ENCODE measurements around the gene IL4I1.

IL4I1 gene

DNA sequence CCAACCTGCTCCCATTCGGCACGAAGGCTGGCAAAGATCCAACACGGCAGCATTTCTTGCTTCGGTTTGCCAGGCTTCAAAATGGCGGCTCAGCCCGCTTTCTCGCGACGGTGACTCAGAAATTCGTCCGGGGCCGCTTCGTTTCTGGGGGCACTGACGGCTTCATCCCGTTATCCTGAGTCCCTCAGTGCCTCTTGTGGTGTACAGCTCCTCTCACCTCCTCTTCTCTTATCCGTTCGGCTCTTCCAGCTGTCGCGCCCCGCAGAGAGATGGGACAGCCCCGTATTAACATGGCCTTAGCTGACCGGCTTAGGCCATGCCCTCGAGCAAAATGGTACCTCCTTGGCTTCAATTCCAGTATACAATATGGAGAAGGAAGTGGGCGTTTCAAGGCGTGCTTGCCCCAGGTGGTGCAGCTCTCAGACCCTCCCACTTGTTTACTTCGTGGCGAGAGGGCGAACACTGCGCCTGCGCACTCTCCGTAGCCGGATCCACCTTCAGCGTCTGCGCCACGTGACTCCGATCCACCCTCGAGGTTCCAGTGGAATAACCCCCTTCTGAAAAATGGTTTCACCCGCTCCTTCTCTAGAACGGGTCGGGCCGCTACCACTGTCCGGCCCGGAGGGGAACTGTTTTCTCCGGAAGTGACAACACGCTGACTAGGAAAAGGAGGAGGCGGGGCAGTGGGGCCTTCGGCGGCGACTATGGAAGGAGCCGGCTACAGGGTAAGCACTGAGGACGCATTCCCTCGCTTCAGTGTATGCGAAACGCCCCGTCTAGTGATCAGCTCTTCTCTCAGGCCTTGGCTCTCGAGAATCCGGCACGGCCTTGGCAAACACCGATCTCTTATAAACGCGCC is 19.4 kb downstream of the IL4I1 start, which contains the start of the genes AKT1S1 and TBC1D17:
Gene AKT1S1 (minus strand): TSS at position 336 of the 859 bp plus-strand sequence. CDS start 4,060 bp downstream, outside the sequence.
Gene TBC1D17 (plus strand): TSS at position 683 of the 859 bp plus-strand sequence. CDS start 22 bp downstream, at position 705.
- Histone ChIP-seq H3K4me2 (peak within 1 kb of the TSS; percentile 88), H3K4me1 (ENCODE audit: low read depth, poor library complexity, severe bottlenecking) (peaks cover 20% of the 10 kb centered on the region), H4K20me1 (ENCODE audit: insufficient read depth) (no peaks in the 10 kb centered on the region), H3K4me3 (IDR thresholded peaks at IDR 0.05; ENCODE audit: insufficient read depth, low read depth, low read length) (no peak within 1 kb of the TSS), H2AFZ (ENCODE audit: low read depth) (peak within 1 kb of the TSS; percentile 75), H3K9ac (peak within 1 kb of the TSS; percentile 94), H3K79me2 (ENCODE audit: insufficient read depth, low read depth) (peaks cover 23% of the 10 kb centered on the region), H3K27me3 (ENCODE audit: insufficient read depth, low read depth) (no peaks in the 10 kb centered on the region), H3K27ac (peak within 1 kb of the TSS; percentile 94), H3K36me3 (ENCODE audit: insufficient read depth) (no peaks in the 10 kb centered on the region)
- TF ChIP-seq, protein P1, sequence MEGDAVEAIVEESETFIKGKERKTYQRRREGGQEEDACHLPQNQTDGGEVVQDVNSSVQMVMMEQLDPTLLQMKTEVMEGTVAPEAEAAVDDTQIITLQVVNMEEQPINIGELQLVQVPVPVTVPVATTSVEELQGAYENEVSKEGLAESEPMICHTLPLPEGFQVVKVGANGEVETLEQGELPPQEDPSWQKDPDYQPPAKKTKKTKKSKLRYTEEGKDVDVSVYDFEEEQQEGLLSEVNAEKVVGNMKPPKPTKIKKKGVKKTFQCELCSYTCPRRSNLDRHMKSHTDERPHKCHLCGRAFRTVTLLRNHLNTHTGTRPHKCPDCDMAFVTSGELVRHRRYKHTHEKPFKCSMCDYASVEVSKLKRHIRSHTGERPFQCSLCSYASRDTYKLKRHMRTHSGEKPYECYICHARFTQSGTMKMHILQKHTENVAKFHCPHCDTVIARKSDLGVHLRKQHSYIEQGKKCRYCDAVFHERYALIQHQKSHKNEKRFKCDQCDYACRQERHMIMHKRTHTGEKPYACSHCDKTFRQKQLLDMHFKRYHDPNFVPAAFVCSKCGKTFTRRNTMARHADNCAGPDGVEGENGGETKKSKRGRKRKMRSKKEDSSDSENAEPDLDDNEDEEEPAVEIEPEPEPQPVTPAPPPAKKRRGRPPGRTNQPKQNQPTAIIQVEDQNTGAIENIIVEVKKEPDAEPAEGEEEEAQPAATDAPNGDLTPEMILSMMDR (conservative IDR thresholded peaks at IDR 0.05; ENCODE audit: low read depth, low read length): no peak

DNA sequence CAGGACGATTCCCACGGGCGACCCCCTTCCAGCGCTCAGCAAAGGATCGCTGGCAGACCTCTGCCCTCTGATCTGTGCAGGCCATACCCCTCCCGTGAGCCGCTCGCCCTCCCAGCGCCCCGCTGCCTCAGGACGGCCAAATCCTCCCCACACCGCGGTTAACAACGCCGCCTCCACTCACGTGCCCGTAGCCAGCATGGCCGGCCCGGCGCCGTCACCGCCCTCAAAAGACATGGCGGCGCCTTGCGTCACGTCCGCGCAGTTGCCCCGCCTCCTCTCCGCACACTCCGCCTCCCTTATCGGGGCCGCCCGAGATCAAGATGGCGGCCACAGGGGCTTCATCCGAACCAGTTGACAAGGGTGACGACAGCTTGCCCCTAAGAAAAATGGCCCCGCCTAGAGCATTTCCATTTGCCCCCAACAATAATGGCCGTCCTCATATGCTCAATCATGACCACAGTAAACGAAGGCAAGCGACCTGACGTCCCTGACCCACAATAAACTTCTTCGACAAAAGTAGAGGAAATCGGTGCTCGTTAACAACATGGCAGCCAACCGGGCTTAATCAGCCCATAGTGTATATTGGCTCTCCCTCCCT is 20.2 kb downstream of the IL4I1 start:
- TF ChIP-seq, protein P1 (conservative IDR thresholded peaks at IDR 0.05; ENCODE audit: low read depth, low read length): no peak
- H3K9ac ChIP-seq: peak overlapping the region; percentile 94
- peak overlapping the region; percentile 81 for H3K4me2 ChIP-seq
- peak overlapping the region; percentile 67 for H2AFZ ChIP-seq (ENCODE audit: low read depth)
- H3K79me2 ChIP-seq (ENCODE audit: insufficient read depth, low read depth): peaks cover 23% of the 10 kb centered on the region
- H4K20me1 ChIP-seq (ENCODE audit: insufficient read depth): no peaks in the 10 kb centered on the region
- peak overlapping the region; percentile 94 for H3K27ac ChIP-seq
- H3K4me1 ChIP-seq (ENCODE audit: low read depth, poor library complexity, severe bottlenecking): peaks cover 20% of the 10 kb centered on the region
- no peaks in the 10 kb centered on the region for H3K36me3 ChIP-seq (ENCODE audit: insufficient read depth)
- no peak overlapping the region for H3K4me3 ChIP-seq (IDR thresholded peaks at IDR 0.05; ENCODE audit: insufficient read depth, low read depth, low read length)
- no peaks in the 10 kb centered on the region for H3K27me3 ChIP-seq (ENCODE audit: insufficient read depth, low read depth)

DNA sequence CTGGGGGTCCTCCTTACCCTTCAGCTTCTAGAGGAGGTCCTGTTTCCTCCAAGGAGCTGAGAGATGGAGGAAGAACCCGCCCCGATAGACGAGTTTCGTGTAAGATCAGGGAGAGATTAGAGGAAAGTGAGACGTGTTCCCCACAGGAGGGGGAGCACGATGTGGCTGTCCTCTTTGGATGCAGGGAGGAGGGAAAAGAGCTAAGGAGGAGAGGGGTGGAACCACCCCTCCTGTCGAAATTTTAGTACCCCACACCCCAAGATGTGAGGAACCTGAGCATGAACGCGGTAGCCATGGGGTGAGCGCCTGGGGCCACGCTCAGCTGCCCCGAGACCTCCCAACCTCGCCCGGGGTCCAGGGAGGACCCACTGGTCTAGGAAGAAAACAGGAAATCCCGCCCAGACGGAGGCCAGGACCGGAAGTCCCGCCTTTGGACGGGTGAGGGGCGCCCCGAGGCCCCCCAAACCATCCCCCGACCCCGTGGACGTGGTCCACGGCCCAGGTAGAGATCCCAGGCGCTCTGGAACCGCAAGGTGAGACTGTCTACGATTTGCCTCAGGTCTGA is 20.7 kb downstream of the IL4I1 start:
- Histone ChIP-seq H3K27me3 (ENCODE audit: insufficient read depth, low read depth) (no peaks in the 10 kb centered on the region), H3K9ac (peak overlapping the region; percentile 94), H4K20me1 (ENCODE audit: insufficient read depth) (no peaks in the 10 kb centered on the region), H3K4me1 (ENCODE audit: low read depth, poor library complexity, severe bottlenecking) (peaks cover 21% of the 10 kb centered on the region), H3K4me3 (IDR thresholded peaks at IDR 0.05; ENCODE audit: insufficient read depth, low read depth, low read length) (no peak overlapping the region), H3K79me2 (ENCODE audit: insufficient read depth, low read depth) (peaks cover 23% of the 10 kb centered on the region), H3K4me2 (peak overlapping the region; percentile 81), H3K27ac (peak overlapping the region; percentile 94), H3K36me3 (ENCODE audit: insufficient read depth) (no peaks in the 10 kb centered on the region), H2AFZ (ENCODE audit: low read depth) (peak overlapping the region; percentile 67)
- TF ChIP-seq, protein P1 (conservative IDR thresholded peaks at IDR 0.05; ENCODE audit: low read depth, low read length): no peak

DNA sequence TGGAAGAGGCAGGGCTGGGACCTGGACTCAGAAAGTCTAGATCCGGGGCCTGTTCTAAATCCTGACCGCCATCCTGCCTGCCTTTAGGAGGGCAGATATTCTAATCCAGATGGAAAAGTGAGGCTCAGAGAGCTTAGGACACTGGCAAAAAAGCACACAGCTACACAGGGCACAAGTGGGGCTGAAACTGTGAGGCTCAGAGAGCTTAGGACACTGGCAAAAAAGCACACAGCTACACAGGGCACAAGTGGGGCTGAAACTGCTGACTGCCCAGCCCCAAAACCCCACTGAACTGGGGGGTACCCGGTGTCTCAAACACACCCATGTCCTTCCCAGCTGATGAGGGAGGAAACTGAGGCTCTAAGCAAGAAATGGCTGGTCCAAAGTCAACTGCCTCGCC is 21.5 kb downstream of the IL4I1 start:
- no peaks in the 10 kb centered on the region for H4K20me1 ChIP-seq (ENCODE audit: insufficient read depth)
- TF ChIP-seq, protein P1 (conservative IDR thresholded peaks at IDR 0.05; ENCODE audit: low read depth, low read length): no peak
- H3K36me3 ChIP-seq (ENCODE audit: insufficient read depth): no peaks in the 10 kb centered on the region
- no peaks in the 10 kb centered on the region for H3K27me3 ChIP-seq (ENCODE audit: insufficient read depth, low read depth)
- H2AFZ ChIP-seq (ENCODE audit: low read depth): no peak overlapping the region
- H3K27ac ChIP-seq: peak overlapping the region; percentile 94; the same call in 1 of the 2 replicates
- H3K4me3 ChIP-seq (IDR thresholded peaks at IDR 0.05; ENCODE audit: insufficient read depth, low read depth, low read length): no peak overlapping the region
- peak overlapping the region; percentile 94; the same call in 1 of the 2 replicates for H3K9ac ChIP-seq
- H3K4me1 ChIP-seq (ENCODE audit: low read depth, poor library complexity, severe bottlenecking): peaks cover 28% of the 10 kb centered on the region
- peaks cover 23% of the 10 kb centered on the region for H3K79me2 ChIP-seq (ENCODE audit: insufficient read depth, low read depth)
- H3K4me2 ChIP-seq: peak overlapping the region; percentile 81

Data from KMS-11 (cell line).